ENCODE results near the gene SMG6. TPM values are rescaled to one million over a fixed set of nuclear protein-coding genes. Genes with fewer than 3 reads are reported as not detected.

Gene SMG6
- total and polyA plus RNA-seq, 2 of the 13 experiments (the other 11 are each of a cell fraction or from before 2014, with no cell fraction given), result 4.6 to 14.6 TPM

GRCh38 chr17:2017274-2017941 is 286.2 kb downstream of the SMG6 start (continued):
- no peak for TF ChIP-seq ARID4A (CRISPR knock-in tag; IDR thresholded peaks at IDR 0.05; ENCODE audit: borderline replicate concordance)
- no peak for TF ChIP-seq HOXA9 (CRISPR knock-in tag; IDR thresholded peaks at IDR 0.05; ENCODE audit: borderline replicate concordance)
- TF ChIP-seq ZNF367 (CRISPR knock-in tag; IDR thresholded peaks at IDR 0.05; ENCODE audit: borderline replicate concordance), result no peak
- no peak for TF ChIP-seq ARID2 (CRISPR knock-in tag; IDR thresholded peaks at IDR 0.05; ENCODE audit: borderline replicate concordance)

GRCh38 chr17:2016494-2016893 is 287.1 kb downstream of the SMG6 start:
- Histone ChIP-seq H2AFZ (ENCODE audit: low read length) (no peak overlapping the region), H3K4me3 (replicated peaks in 1 of 3; ENCODE audit: insufficient read depth in 1 of 3, low read depth in 2 of 3, low read length in 3 of 3) (no peak overlapping the region), H3K9ac (ENCODE audit: insufficient read depth, low read depth, low read length) (no peak overlapping the region), H4K20me1 (ENCODE audit: insufficient read depth, low read length) (no peaks in the 10 kb centered on the region), H3K36me3 (replicated peaks in 1 of 2; ENCODE audit: control insufficient read depth in 1 of 2, insufficient read depth in 2 of 2, low read length in 2 of 2) (no peaks in the 10 kb centered on the region), H3K79me2 (ENCODE audit: insufficient read depth, low read length) (no peaks in the 10 kb centered on the region), H3K27ac (ENCODE audit: extremely low read length, insufficient read depth, low read length) (no peak overlapping the region), H3K27me3 (ENCODE audit: control insufficient read depth in 1 of 2, insufficient read depth in 2 of 2, low read length in 2 of 2) (peaks cover 7 to 42% of the 10 kb centered on the region in 2 experiments), H3K9me3 (ENCODE audit: low read length) (no peaks in the 10 kb centered on the region), H3K4me1 (ENCODE audit: insufficient read depth, low read length) (no peaks in the 10 kb centered on the region), H3K4me2 (ENCODE audit: low read depth, low read length) (no peak overlapping the region)
- no peak for DNase-seq (ENCODE audit: low spot score)
- in situ Hi-C loops (cut with HindIII; ENCODE audit: extremely low pct_ligation_motif_present, low pct_unique_long_range_greater_than_20kb) (no loop called here), intact Hi-C loops (cut with micrococcal nuclease; ENCODE audit: unreplicated experiment) (no loop called here)
- ATAC-seq, result no peak
- no TSS peak for BruUV-seq (replicated peaks)
- ChIA-PET POLR2A (no interaction called here), CTCF (ENCODE audit: low intra/inter-chr PET ratio, low total read pairs) (no interaction called here)
- FAIRE-seq, result no peak
- 76% methylated on average over 20 of the region's 20 CpGs for WGBS (ENCODE audit: low lambda C conversion rate)
- TF ChIP-seq ZNF83 (CRISPR knock-in tag; IDR thresholded peaks at IDR 0.05; ENCODE audit: borderline replicate concordance) (no peak), KMT2B (CRISPR knock-in tag; IDR thresholded peaks at IDR 0.05) (no peak), GMEB2 (CRISPR knock-in tag; IDR thresholded peaks at IDR 0.05; ENCODE audit: low read depth) (no peak), NR0B2 (CRISPR knock-in tag; IDR thresholded peaks at IDR 0.05) (no peak), BCLAF1 (IDR thresholded peaks at IDR 0.05) (no peak), ZNF816 (CRISPR knock-in tag; IDR thresholded peaks at IDR 0.05; ENCODE audit: borderline replicate concordance) (no peak), MTA3 (CRISPR knock-in tag; IDR thresholded peaks at IDR 0.05) (no peak)

Measured in HepG2 (cell line).